ENCODE measurements around the gene ADPRM. TPM values are rescaled to one million over a fixed set of nuclear protein-coding genes. Genes with fewer than 3 reads are reported as not detected.
"Not testable (repeated sequence)": the region's sequence is repeated elsewhere in the genome, so short reads cannot be mapped to it uniquely, and the experiment has no call there.

ADPRM gene
- total and polyA plus RNA-seq, 2 donors (not counting 1 experiment from before 2014, with no cell fraction given): 11.3 to 17.0 TPM

GRCh38 chr17:10727192-10727591, 29.8 kb downstream of the ADPRM start:
- TF ChIP-seq EZH2 (IDR thresholded peaks at IDR 0.05; ENCODE audit: low read length, missing control alignments) (no peak), CTCF (conservative IDR thresholded peaks at IDR 0.05 in 1 of 2, IDR thresholded peaks at IDR 0.05 in 1 of 2; ENCODE audit: low read depth in 1 of 2, low read length in 2 of 2) (no peak)
- H2AFZ ChIP-seq (ENCODE audit: low read length): no peak overlapping the region
- no peaks in the 10 kb centered on the region for H3K4me1 ChIP-seq (ENCODE audit: control insufficient read depth, extremely low read depth, insufficient read depth, low read length)
- H3K4me3 ChIP-seq (replicated peaks in 1 of 4; ENCODE audit: control extremely low read depth in 1 of 4, insufficient read depth in 1 of 4, low read depth in 3 of 4, low read length in 4 of 4): no peak overlapping the region
- DNase-seq (ENCODE audit: low read depth in 2 of 2): no peak
- no peaks in the 10 kb centered on the region for H3K27me3 ChIP-seq (ENCODE audit: control insufficient read depth, insufficient read depth, low read length)
- no peaks in the 10 kb centered on the region for H4K20me1 ChIP-seq (ENCODE audit: control insufficient read depth, extremely low read depth, insufficient read depth, low read length)
- H3K36me3 ChIP-seq (ENCODE audit: control insufficient read depth, insufficient read depth, low read length): no peaks in the 10 kb centered on the region
- no peaks in the 10 kb centered on the region for H3K9me3 ChIP-seq (ENCODE audit: control insufficient read depth, insufficient read depth, low read depth, low read length)
- no peaks in the 10 kb centered on the region for H3K79me2 ChIP-seq (ENCODE audit: control insufficient read depth, insufficient read depth, low read length)
- H3K9ac ChIP-seq (ENCODE audit: insufficient read depth, low read length): no peak overlapping the region
- no peak overlapping the region for H3K4me2 ChIP-seq (ENCODE audit: extremely low read depth, insufficient read depth, low read length)
- no peak overlapping the region for H3K27ac ChIP-seq (ENCODE audit: insufficient read depth, low read length)

GRCh38 chr17:10728331-10728892, 31.0 kb downstream of the ADPRM start:
- H4K20me1 ChIP-seq (ENCODE audit: control insufficient read depth, extremely low read depth, insufficient read depth, low read length): no peaks in the 10 kb centered on the region
- no peak overlapping the region for H3K4me3 ChIP-seq (replicated peaks in 1 of 4; ENCODE audit: control extremely low read depth in 1 of 4, insufficient read depth in 1 of 4, low read depth in 3 of 4, low read length in 4 of 4)
- H3K4me1 ChIP-seq (ENCODE audit: control insufficient read depth, extremely low read depth, insufficient read depth, low read length): no peaks in the 10 kb centered on the region
- no peak overlapping the region for H2AFZ ChIP-seq (ENCODE audit: low read length)
- H3K79me2 ChIP-seq (ENCODE audit: control insufficient read depth, insufficient read depth, low read length): no peaks in the 10 kb centered on the region
- H3K9ac ChIP-seq (ENCODE audit: insufficient read depth, low read length): no peak overlapping the region
- H3K27ac ChIP-seq (ENCODE audit: insufficient read depth, low read length): no peak overlapping the region
- H3K27me3 ChIP-seq (ENCODE audit: control insufficient read depth, insufficient read depth, low read length): no peaks in the 10 kb centered on the region
- no peak overlapping the region for H3K4me2 ChIP-seq (ENCODE audit: extremely low read depth, insufficient read depth, low read length)
- no peaks in the 10 kb centered on the region for H3K36me3 ChIP-seq (ENCODE audit: control insufficient read depth, insufficient read depth, low read length)
- TF ChIP-seq CTCF (conservative IDR thresholded peaks at IDR 0.05 in 1 of 2, IDR thresholded peaks at IDR 0.05 in 1 of 2; ENCODE audit: low read depth in 1 of 2, low read length in 2 of 2) (no peak), EZH2 (IDR thresholded peaks at IDR 0.05; ENCODE audit: low read length, missing control alignments) (no peak)
- no peaks in the 10 kb centered on the region for H3K9me3 ChIP-seq (ENCODE audit: control insufficient read depth, insufficient read depth, low read depth, low read length)
- DNase-seq (ENCODE audit: low read depth in 2 of 2): no peak

GRCh38 chr17:10729334-10730193, 32.2 kb downstream of the ADPRM start, which contains the start of gene TMEM220:
TSS of gene TMEM220 (minus strand) at chr17:10730023. CDS start at chr17:10729851, 172 bp downstream.
- DNase-seq (ENCODE audit: low read depth in 2 of 2): peak; percentile 78 to 79
- peak within 1 kb of the TSS; percentile 69 for H3K4me2 ChIP-seq (ENCODE audit: extremely low read depth, insufficient read depth, low read length)
- no peaks in the 10 kb centered on the region for H3K79me2 ChIP-seq (ENCODE audit: control insufficient read depth, insufficient read depth, low read length)
- H3K9me3 ChIP-seq (ENCODE audit: control insufficient read depth, insufficient read depth, low read depth, low read length): no peaks in the 10 kb centered on the region
- no peaks in the 10 kb centered on the region for H3K36me3 ChIP-seq (ENCODE audit: control insufficient read depth, insufficient read depth, low read length)
- no peaks in the 10 kb centered on the region for H3K4me1 ChIP-seq (ENCODE audit: control insufficient read depth, extremely low read depth, insufficient read depth, low read length)
- H3K27ac ChIP-seq (ENCODE audit: insufficient read depth, low read length): peak within 1 kb of the TSS; percentile 62
- peak within 1 kb of the TSS; percentile 78 for H2AFZ ChIP-seq (ENCODE audit: low read length)
- no peaks in the 10 kb centered on the region for H4K20me1 ChIP-seq (ENCODE audit: control insufficient read depth, extremely low read depth, insufficient read depth, low read length)
- H3K27me3 ChIP-seq (ENCODE audit: control insufficient read depth, insufficient read depth, low read length): no peaks in the 10 kb centered on the region
- H3K9ac ChIP-seq (ENCODE audit: insufficient read depth, low read length): peak within 1 kb of the TSS; percentile 71
- TF ChIP-seq CTCF (conservative IDR thresholded peaks at IDR 0.05 in 1 of 2, IDR thresholded peaks at IDR 0.05 in 1 of 2; ENCODE audit: low read depth in 1 of 2, low read length in 2 of 2) (no peak), EZH2 (IDR thresholded peaks at IDR 0.05; ENCODE audit: low read length, missing control alignments) (no peak)
- peak within 1 kb of the TSS; percentile 65 to 77 (median 70) for H3K4me3 ChIP-seq (replicated peaks in 1 of 4; ENCODE audit: control extremely low read depth in 1 of 4, insufficient read depth in 1 of 4, low read depth in 3 of 4, low read length in 4 of 4)

GRCh38 chr17:10730247-10730646, 32.9 kb downstream of the ADPRM start:
- H3K4me1 ChIP-seq (ENCODE audit: control insufficient read depth, extremely low read depth, insufficient read depth, low read length); H3K27me3 ChIP-seq (ENCODE audit: control insufficient read depth, insufficient read depth, low read length); H3K9me3 ChIP-seq (ENCODE audit: control insufficient read depth, insufficient read depth, low read depth, low read length); H3K36me3 ChIP-seq (ENCODE audit: control insufficient read depth, insufficient read depth, low read length); H3K79me2 ChIP-seq (ENCODE audit: control insufficient read depth, insufficient read depth, low read length); DNase-seq (ENCODE audit: low read depth in 2 of 2); H4K20me1 ChIP-seq (ENCODE audit: control insufficient read depth, extremely low read depth, insufficient read depth, low read length): not testable (repeated sequence)
- Histone ChIP-seq H3K4me3 (replicated peaks in 1 of 4; ENCODE audit: control extremely low read depth in 1 of 4, insufficient read depth in 1 of 4, low read depth in 3 of 4, low read length in 4 of 4) (peak overlapping the region; percentile 65 to 77 (median 70)), H3K4me2 (ENCODE audit: extremely low read depth, insufficient read depth, low read length) (peak overlapping the region; percentile 69), H3K27ac (ENCODE audit: insufficient read depth, low read length) (peak overlapping the region; percentile 62), H2AFZ (ENCODE audit: low read length) (peak overlapping the region; percentile 78), H3K9ac (ENCODE audit: insufficient read depth, low read length) (peak overlapping the region; percentile 71)
